Gastrocnemius medialis (tissue), 4 donors: ENCODE data around the gene SH3BP2.

Experiments
- CTCF ChIP-seq, 5 experiments: fragments of 450-650 bp in 3 of 5; fragments of 200-600 bp in 2 of 5; sonication (generic) in 2 of 5; IDR thresholded peaks in 4 of 5; conservative IDR thresholded peaks in 1 of 5; 1 replicate in 4 of 5; 2 replicates in 1 of 5; pipeline ENCODE4 v1.5.1; 2016 to 2019; ENCODE audit warnings: antibody characterized with exemption in 5 of 5, mild to moderate bottlenecking in 3 of 5, moderate library complexity in 3 of 5
- POLR2A ChIP-seq, 2 donors: fragments of 450-650 bp; IDR thresholded peaks; one replicate each; pipeline ENCODE4 v1.6.1; 2017; ENCODE audit warnings: antibody characterized with exemption in 2 of 2, mild to moderate bottlenecking in 2 of 2, moderate library complexity in 2 of 2

DNA sequence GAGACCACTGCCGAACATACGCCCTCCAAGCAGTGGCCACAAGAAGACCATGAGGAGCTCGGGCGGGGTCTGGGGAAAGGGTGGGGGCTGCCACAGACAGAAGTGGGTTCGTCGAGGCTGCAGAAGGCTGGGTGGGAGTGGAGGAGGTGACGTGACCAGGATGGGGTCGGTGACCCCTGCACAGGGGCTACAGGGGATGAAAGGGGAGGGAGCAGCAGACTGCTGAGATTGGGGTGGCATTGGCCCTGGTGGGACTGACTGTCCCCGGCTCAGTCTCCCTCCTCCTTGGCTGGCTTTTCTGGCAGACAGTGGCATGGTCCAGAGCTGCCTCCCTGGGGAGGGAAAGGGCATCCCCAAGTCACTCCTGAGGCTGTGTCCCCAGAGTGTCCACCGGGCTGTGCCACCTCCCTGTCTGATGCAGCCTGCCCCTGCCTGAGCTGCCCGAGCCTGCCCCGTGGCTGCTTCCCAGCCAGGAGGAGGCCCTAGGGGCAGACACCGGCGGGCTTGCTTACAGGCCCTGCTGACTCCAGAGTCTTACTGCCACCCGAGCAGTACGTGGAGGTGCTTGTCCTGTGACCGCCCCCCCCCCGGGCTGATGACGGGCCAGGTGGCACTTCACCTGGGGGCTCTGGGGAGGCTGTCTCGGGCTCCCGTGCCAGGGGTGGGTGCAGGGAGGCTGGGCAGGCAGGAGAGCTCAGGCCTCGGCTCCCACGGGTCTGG lies 7.2 kb downstream of the SH3BP2 start:
- no peak for TF ChIP-seq CTCF (IDR thresholded peaks at IDR 0.05 in 4 of 5, conservative IDR thresholded peaks at IDR 0.05 in 1 of 5)
- no peak for TF ChIP-seq POLR2A (IDR thresholded peaks at IDR 0.05)
